HG02970 (cell line): Measurements from ENCODE around the gene SPHK2.
"Not testable (repeated sequence)": the region's sequence is repeated elsewhere in the genome, so short reads cannot be mapped to it uniquely, and the experiment has no call there.

ENCODE experiments used
- ATAC-seq: cut with Tn5 transposase; IDR thresholded peaks from one replicate; pipeline ENCODE4 v1.9.1; 2021; ENCODE audit warnings: mild to moderate bottlenecking, moderate library complexity, moderate number of reproducible peaks; ENCODE audit not compliant: unreplicated experiment, low FRiP score

Gene SPHK2

GRCh38 chr19:48619692-48620585, 633 bp downstream of the SPHK2 start:
- ATAC-seq = no peak

GRCh38 chr19:48623556-48624066, 4.3 kb downstream of the SPHK2 start:
- no peak for ATAC-seq

DNA sequence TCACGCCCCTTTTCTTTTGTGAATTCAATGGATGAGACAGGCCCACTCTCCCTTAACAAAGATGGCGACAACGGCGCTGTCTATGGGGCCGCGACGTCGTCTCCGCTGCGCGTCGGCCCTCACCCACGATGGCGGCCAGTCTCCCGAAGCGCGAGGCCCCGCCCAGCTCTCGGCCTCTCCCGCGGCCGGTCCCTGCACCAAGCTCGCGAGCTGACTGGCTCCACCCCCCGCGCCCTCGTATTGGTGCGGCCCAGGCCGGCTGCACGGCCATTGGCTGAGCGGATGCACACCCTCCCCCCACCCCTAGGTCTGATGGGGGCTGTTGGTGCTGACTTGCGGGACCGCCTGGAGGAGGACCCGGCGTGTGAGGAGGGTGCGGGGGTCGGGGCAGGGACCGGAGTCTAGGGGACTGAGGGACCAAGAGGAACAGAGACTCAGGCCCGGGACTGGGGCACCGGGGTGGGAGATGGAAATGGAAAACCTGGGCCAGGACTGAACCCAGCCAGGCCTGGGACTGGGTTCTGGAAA, 4.8 kb downstream of the SPHK2 start:
- peak; percentile 59 for ATAC-seq

- ATAC-seq = no peak
Observed at GRCh38 chr19:48624791-48625723, 5.8 kb downstream of the SPHK2 start.

- ATAC-seq = no peak
Observed at GRCh38 chr19:48625891-48626327, 6.6 kb downstream of the SPHK2 start.

DNA sequence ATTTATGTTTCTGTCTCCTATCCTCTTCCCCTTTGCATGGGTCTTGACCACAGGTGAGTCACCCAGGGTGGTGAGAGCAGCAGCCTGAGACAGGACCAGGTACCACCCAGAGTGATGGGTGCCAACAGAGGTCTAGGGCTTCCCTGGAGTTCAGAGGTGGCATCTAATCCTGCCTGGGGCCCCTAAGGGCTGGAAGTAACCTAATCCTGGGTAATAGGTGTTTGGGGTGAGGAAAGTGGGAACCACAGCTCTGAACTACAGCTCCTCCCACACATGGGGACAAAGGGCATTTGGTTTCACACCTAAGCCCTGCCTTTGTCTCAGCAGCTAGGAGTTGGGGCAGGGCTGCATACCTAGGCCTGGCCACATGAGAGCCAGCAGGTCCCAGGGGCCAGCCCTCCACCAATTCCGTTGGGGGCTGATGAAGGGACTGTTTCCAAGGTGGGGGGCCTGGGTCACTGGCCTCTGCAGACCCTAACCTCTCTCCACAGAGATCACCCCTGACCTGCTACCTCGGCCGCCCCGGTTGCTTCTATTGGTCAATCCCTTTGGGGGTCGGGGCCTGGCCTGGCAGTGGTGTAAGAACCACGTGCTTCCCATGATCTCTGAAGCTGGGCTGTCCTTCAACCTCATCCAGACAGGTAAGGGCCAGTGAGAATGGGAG, 8.0 kb downstream of the SPHK2 start:
- ATAC-seq = no peak

DNA sequence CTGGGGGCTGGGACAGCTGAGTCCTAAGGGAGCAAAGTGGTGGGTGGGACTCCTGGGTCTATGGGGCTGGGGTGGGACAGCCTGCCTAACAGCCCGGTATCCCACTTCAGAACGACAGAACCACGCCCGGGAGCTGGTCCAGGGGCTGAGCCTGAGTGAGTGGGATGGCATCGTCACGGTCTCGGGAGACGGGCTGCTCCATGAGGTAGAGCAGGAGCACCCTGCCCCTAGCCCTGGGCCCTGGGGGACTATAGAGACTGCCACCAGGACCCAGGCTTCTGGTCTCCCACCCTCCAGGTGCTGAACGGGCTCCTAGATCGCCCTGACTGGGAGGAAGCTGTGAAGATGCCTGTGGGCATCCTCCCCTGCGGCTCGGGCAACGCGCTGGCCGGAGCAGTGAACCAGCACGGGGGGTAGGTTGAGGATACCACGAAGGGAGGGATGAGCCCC, 8.6 kb downstream of the SPHK2 start:
- ATAC-seq = no peak

DNA sequence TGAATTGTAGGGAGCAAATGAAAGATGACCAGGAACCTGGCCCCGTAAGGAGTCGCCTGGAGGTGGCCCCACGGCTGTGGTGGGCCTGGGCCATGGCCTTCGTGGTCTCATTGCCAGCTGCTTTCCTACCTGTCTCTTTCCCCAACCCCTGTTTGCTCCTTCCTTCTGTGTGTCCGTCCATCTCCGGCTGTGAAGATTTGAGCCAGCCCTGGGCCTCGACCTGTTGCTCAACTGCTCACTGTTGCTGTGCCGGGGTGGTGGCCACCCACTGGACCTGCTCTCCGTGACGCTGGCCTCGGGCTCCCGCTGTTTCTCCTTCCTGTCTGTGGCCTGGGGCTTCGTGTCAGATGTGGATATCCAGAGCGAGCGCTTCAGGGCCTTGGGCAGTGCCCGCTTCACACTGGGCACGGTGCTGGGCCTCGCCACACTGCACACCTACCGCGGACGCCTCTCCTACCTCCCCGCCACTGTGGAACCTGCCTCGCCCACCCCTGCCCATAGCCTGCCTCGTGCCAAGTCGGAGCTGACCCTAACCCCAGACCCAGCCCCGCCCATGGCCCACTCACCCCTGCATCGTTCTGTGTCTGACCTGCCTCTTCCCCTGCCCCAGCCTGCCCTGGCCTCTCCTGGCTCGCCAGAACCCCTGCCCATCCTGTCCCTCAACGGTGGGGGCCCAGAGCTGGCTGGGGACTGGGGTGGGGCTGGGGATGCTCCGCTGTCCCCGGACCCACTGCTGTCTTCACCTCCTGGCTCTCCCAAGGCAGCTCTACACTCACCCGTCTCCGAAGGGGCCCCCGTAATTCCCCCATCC, 9.4 kb downstream of the SPHK2 start:
- ATAC-seq = no peak

DNA sequence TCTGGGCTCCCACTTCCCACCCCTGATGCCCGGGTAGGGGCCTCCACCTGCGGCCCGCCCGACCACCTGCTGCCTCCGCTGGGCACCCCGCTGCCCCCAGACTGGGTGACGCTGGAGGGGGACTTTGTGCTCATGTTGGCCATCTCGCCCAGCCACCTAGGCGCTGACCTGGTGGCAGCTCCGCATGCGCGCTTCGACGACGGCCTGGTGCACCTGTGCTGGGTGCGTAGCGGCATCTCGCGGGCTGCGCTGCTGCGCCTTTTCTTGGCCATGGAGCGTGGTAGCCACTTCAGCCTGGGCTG, 9.9 kb downstream of the SPHK2 start:
- no peak for ATAC-seq

DNA sequence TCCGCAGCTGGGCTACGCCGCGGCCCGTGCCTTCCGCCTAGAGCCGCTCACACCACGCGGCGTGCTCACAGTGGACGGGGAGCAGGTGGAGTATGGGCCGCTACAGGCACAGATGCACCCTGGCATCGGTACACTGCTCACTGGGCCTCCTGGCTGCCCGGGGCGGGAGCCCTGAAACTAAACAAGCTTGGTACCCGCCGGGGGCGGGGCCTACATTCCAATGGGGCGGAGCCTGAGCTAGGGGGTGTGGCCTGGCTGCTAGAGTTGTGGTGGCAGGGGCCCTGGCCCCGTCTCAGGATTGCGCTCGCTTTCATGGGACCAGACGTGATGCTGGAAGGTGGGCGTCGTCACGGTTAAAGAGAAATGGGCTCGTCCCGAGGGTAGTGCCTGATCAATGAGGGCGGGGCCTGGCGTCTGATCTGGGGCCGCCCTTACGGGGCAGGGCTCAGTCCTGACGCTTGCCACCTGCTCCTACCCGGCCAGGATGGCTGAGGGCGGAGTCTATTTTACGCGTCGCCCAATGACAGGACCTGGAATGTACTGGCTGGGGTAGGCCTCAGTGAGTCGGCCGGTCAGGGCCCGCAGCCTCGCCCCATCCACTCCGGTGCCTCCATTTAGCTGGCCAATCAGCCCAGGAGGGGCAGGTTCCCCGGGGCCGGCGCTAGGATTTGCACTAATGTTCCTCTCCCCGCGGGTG, 10.4 kb downstream of the SPHK2 start:
- ATAC-seq = no peak

GRCh38 chr19:48630296-48631063, 11.2 kb downstream of the SPHK2 start:
- no peak for ATAC-seq

DNA sequence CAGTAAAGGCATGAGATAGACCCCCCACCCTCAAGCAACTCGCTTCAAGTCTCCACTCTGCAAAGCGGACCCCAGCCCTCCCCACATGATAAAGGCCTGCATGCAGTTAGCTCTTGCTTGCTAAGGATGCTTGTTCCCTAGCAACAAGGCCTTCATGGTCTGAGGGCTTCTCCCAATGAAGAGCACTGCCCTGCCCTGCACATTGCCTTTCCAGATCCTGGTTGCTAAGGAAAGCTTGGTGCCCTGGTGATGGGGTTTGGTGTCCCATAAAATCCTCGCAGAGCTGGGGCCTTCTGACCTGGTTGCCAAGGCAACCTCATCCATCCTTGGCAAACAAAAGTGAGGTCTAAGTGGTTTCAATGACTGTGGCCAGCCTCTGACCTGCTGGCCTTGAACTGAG, 11.9 kb downstream of the SPHK2 start:
- no peak for ATAC-seq

DNA sequence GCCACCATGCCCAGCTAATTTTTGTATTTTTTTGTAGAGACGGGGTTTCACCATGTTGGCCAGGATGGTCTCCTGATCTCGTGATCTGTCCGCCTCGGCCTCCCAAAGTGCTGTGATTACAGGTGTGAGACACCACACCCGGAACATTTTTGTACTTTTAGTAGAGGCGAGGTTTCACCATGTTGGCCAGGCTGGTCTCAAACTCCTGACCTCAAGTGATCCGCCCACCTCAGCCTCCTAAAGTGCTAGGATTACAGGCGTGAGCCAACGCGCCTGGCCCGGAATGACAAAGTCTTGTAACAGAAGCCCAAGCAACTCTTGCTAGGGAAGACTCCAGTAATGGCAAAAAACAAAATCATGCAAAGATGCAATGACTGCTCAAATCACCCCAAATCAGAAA, 13.0 kb downstream of the SPHK2 start:
- ATAC-seq = not testable (repeated sequence)

GRCh38 chr19:48632692-48633147, 13.4 kb downstream of the SPHK2 start:
- no peak for ATAC-seq

GRCh38 chr19:48633148-48634035, 14.1 kb downstream of the SPHK2 start:
- ATAC-seq = no peak

DNA sequence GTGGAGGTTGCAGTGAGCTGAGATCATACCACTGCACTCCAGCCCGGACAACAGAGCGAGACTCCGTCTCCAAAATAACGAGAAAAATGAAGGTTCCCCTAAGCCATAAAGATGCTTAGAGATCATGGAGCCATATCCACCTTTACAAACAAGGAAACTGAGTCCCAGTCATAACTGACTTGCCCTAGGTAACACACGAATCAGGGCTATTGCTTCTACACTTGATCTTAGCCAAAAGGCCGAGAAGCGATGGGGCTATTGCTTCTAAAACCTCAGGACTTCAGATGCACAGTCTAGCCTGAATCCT, 14.7 kb downstream of the SPHK2 start:
- no peak for ATAC-seq
